HEK293 (cell line): ENCODE data around the gene COX17.

Experiments used
- CTCF ChIP-seq: fragments of 450-650 bp; formaldehyde crosslinking; IDR thresholded peaks from 2 replicates; pipeline ENCODE4 v1.5.1; 2016; ENCODE audit warnings: missing biosample characterization, missing genetic modification characterization
- REST ChIP-seq: fragments of 450-650 bp; formaldehyde crosslinking; IDR thresholded peaks from 2 replicates; pipeline ENCODE4 v1.5.1; 2016; ENCODE audit warnings: missing biosample characterization, missing genetic modification characterization
- ZNF830 ChIP-seq: fragments of 450-650 bp; IDR thresholded peaks from 2 replicates; pipeline ENCODE4 v1.5.0; 2018; ENCODE audit warnings: missing biosample characterization, missing genetic modification characterization, low read depth, mild to moderate bottlenecking, moderate library complexity

- TF ChIP-seq CTCF (tag by site-specific recombination) (no peak), ZNF830 (tag by site-specific recombination) (no peak), REST (tag by site-specific recombination) (no peak)
Observed at GRCh38 chr3:119628816-119629445, 48.3 kb downstream of the COX17 start.
